Activated T-cell treated with anti-CD3 and anti-CD28 coated beads for 1 hour (primary cell): ENCODE measurements around the gene LGALS7B.
"Not testable (repeated sequence)": the region's sequence is repeated elsewhere in the genome, so short reads cannot be mapped to it uniquely, and the experiment has no call there.

Experiments
- DNase-seq: peaks from one replicate; pipeline ENCODE4 v3.0.0-alpha.2; 2020; ENCODE audit warnings: low read depth

Gene LGALS7B

GRCh38 chr19:38788478-38789243, at the start of gene LGALS7B:
LGALS7B (plus strand) TSS chr19:38789200; CDS start chr19:38789227, 27 bp downstream.
- no peak for DNase-seq

GRCh38 chr19:38739440-38740256, 49.4 kb upstream of the LGALS7B start:
- DNase-seq, result no peak

GRCh38 chr19:38740257-38740592, 48.8 kb upstream of the LGALS7B start:
- no peak for DNase-seq

- no peak for DNase-seq
Measured at GRCh38 chr19:38740932-38741331, 48.1 kb upstream of the LGALS7B start.

- no peak for DNase-seq
Measured at GRCh38 chr19:38741670-38742069, 47.3 kb upstream of the LGALS7B start.

GRCh38 chr19:38742296-38742695, 46.7 kb upstream of the LGALS7B start:
- DNase-seq, result no peak

- no peak for DNase-seq
Measured at GRCh38 chr19:38742906-38743305, 46.1 kb upstream of the LGALS7B start.

GRCh38 chr19:38743394-38744297, 45.4 kb upstream of the LGALS7B start:
- no peak for DNase-seq

GRCh38 chr19:38744298-38744681, 44.7 kb upstream of the LGALS7B start, which contains the start of gene CAPN12:
CAPN12 (minus strand) TSS chr19:38744474; CDS start chr19:38744165, 309 bp downstream.
- DNase-seq, result no peak

- no peak for DNase-seq
Measured at GRCh38 chr19:38744874-38745273, 44.1 kb upstream of the LGALS7B start.

- no peak for DNase-seq
Measured at GRCh38 chr19:38745316-38745715, 43.7 kb upstream of the LGALS7B start.

- DNase-seq, result not testable (repeated sequence)
Measured at GRCh38 chr19:38753783-38754182, 35.2 kb upstream of the LGALS7B start.

GRCh38 chr19:38754196-38754595, 34.8 kb upstream of the LGALS7B start:
- not testable (repeated sequence) for DNase-seq

GRCh38 chr19:38759590-38760003, 29.4 kb upstream of the LGALS7B start:
- DNase-seq, result no peak

- DNase-seq, result not testable (repeated sequence)
Measured at GRCh38 chr19:38760805-38761517, 28.0 kb upstream of the LGALS7B start.

GRCh38 chr19:38761884-38762389, 27.1 kb upstream of the LGALS7B start:
- DNase-seq, result not testable (repeated sequence)

- DNase-seq, result no peak
Measured at GRCh38 chr19:38763795-38764220, 25.2 kb upstream of the LGALS7B start.

- no peak for DNase-seq
Measured at GRCh38 chr19:38765214-38765613, 23.8 kb upstream of the LGALS7B start.

- DNase-seq, result no peak
Measured at GRCh38 chr19:38766276-38767047, 22.5 kb upstream of the LGALS7B start.

- peak; percentile 87 for DNase-seq
Measured at GRCh38 chr19:38769635-38770211, 19.3 kb upstream of the LGALS7B start.
